ENCODE measurements around the gene SLC2A11.
A peak's percentile ranks its signal among the peaks of the same experiment; 100 is the strongest.
"Not testable (repeated sequence)": the region's sequence is repeated elsewhere in the genome, so short reads cannot be mapped to it uniquely, and the experiment has no call there.

The SLC2A11 gene

GRCh38 chr22:23892706-23893105 is 35.0 kb downstream of the SLC2A11 start:
- DNase-seq = no peak

GRCh38 chr22:23893121-23893944 is 35.7 kb downstream of the SLC2A11 start:
- no peak for DNase-seq

GRCh38 chr22:23893945-23894709 is 36.5 kb downstream of the SLC2A11 start, which contains the start of gene MIF:
Gene MIF, plus strand, starts transcription at chr22:23894383. Its CDS starts 92 bp downstream, at chr22:23894475.
- peak; percentile 96 for DNase-seq

GRCh38 chr22:23894710-23895598 is 37.3 kb downstream of the SLC2A11 start:
- DNase-seq = peak; percentile 72

- no peak for DNase-seq
Observed at GRCh38 chr22:23895599-23896144, 38.0 kb downstream of the SLC2A11 start.

GRCh38 chr22:23896166-23896522 is 38.5 kb downstream of the SLC2A11 start:
- DNase-seq = no peak

- no peak for DNase-seq
Observed at GRCh38 chr22:23896523-23897186, 39.0 kb downstream of the SLC2A11 start.

GRCh38 chr22:23897320-23897719 is 39.6 kb downstream of the SLC2A11 start:
- no peak for DNase-seq

- DNase-seq = no peak
Observed at GRCh38 chr22:23898006-23898974, 40.6 kb downstream of the SLC2A11 start.

GRCh38 chr22:23899042-23899745 is 41.5 kb downstream of the SLC2A11 start:
- DNase-seq = no peak

GRCh38 chr22:23900227-23900626 is 42.6 kb downstream of the SLC2A11 start:
- not testable (repeated sequence) for DNase-seq

- DNase-seq = no peak
Observed at GRCh38 chr22:23901600-23901999, 43.9 kb downstream of the SLC2A11 start.

GRCh38 chr22:23903328-23903971 is 45.8 kb downstream of the SLC2A11 start:
- DNase-seq = no peak

- DNase-seq = no peak
Observed at GRCh38 chr22:23904573-23905254, 47.0 kb downstream of the SLC2A11 start.

GRCh38 chr22:23906641-23907040 is 49.0 kb downstream of the SLC2A11 start:
- no peak for DNase-seq

- DNase-seq = not testable (repeated sequence)
Observed at GRCh38 chr22:23907423-23907822, 49.7 kb downstream of the SLC2A11 start.

- no peak for DNase-seq
Observed at GRCh38 chr22:23908587-23909205, 51.0 kb downstream of the SLC2A11 start.

GRCh38 chr22:23909296-23909898 is 51.7 kb downstream of the SLC2A11 start:
- no peak for DNase-seq

Measured in stimulated activated CD4-positive, alpha-beta T cell treated with anti-CD3 and anti-CD28 coated beads, Interleukin-4, amount 100 ng/mL, for 1 hour (primary cell).